HG02678 (cell line): ENCODE measurements around the gene ERICH6.
"Not testable (repeated sequence)": the region's sequence is repeated elsewhere in the genome, so short reads cannot be mapped to it uniquely, and the experiment has no call there.

Experiments
- ATAC-seq: cut with Tn5 transposase; IDR thresholded peaks from one replicate; pipeline ENCODE4 v1.9.1; 2021; ENCODE audit warnings: mild to moderate bottlenecking, moderate library complexity; ENCODE audit not compliant: unreplicated experiment

The ERICH6 gene

GRCh38 chr3:150622955-150623354 is 80.8 kb downstream of the ERICH6 start:
- ATAC-seq = not testable (repeated sequence)

- no peak for ATAC-seq
Measured at GRCh38 chr3:150620002-150620689, 83.6 kb downstream of the ERICH6 start.

- ATAC-seq = no peak
Measured at GRCh38 chr3:150613709-150614480, 89.8 kb downstream of the ERICH6 start.

- ATAC-seq = no peak
Measured at GRCh38 chr3:150613034-150613433, 90.7 kb downstream of the ERICH6 start.

GRCh38 chr3:150612494-150612893 is 91.2 kb downstream of the ERICH6 start:
- ATAC-seq = no peak

GRCh38 chr3:150611666-150612065 is 92.1 kb downstream of the ERICH6 start:
- no peak for ATAC-seq

- ATAC-seq = no peak
Measured at GRCh38 chr3:150610785-150611184, 92.9 kb downstream of the ERICH6 start.

GRCh38 chr3:150609988-150610387 is 93.7 kb downstream of the ERICH6 start:
- ATAC-seq = no peak
